ENCODE measurements around the gene ADGRD1. TPM values are rescaled to one million over a fixed set of nuclear protein-coding genes. Genes with fewer than 3 reads are reported as not detected.

ADGRD1 gene
- total RNA-seq, 1 donor from 2014 or later: 8.4 TPM

DNA sequence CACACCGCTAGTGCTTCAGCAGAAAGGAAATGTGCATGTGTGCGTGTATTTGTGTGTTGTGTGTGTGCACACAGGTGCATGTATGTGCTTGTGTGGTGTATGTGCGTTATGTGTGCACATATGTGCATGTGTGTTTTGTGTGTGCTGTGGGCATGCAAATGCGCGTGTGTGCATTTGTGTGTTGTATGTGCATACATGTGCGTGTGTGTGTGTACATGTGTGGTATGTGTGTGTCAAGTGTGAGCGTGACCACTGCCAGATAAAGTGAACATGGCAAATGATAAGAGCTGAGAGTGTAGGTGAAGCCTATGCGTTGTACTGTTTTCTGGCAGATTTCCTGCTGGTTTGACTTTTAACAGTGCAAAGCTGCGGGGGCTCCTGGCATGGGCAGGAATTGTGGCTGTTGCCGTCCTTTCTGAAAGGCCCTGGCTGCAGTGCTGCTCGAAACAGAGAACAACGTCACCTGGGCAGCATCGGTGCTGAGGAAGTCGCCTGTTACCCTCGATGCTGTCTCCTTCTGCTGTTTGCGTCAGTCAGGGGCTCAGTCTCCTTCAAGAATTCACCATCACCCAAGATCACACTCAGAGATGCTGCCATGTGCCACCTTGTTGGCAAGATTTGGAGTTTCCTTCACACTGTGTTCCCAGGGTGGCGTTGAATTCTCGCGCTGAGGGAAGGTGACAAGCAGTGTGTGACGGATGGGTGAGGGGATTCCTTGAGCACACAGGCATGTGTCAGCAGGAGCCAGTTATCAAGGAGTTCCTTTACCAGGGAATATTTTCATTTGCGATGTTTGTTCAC is 56.1 kb downstream of the ADGRD1 start:
- Mint-ChIP-seq H3K27ac (no peak overlapping the region), H3K4me1 (ENCODE audit: low read depth) (no peaks in the 10 kb centered on the region), H3K36me3 (ENCODE audit: low read depth) (no peaks in the 10 kb centered on the region), H3K4me3 (ENCODE audit: low read depth) (no peak overlapping the region), H3K27me3 (ENCODE audit: low read depth) (no peaks in the 10 kb centered on the region), H3K9me3 (no peaks in the 10 kb centered on the region)
- intact Hi-C loops (cut with micrococcal nuclease): no loop called here
- no peak for DNase-seq (ENCODE audit: low spot score)

DNA sequence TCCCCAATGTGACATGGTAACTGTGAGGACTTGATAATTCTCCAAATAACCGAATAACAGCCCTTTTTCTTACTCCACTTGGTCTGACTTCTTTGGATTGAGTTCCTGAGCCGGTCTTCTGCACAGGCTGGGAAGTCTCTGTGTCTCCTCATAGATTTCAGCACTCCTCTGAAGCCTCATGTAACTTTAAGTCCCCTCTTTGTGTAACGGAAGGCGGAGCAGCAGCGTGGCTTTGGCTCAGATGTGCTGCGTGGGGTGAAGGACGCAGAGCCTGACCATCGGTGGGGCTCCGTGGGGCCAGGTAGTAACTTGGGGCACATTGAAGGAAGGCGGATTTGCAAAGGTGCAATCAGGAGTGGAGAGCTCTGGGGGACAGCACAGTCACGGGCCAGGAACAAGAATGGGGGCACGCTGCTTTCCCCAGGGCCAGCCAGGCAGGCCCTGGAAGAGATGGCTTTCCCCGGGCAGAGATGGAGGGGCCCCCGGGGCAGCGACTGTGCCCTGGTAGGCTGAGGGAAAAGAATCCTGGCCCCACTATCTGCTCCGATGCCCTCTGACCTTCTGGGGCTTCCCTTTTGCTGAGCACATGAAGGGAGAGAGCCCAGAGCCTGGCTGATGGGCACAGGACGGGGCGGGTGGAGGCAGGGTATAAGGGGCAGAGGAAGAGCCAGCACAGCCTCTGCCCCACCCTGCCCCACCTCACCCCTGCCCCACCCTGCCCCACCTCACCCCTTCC is 56.9 kb downstream of the ADGRD1 start:
- no peaks in the 10 kb centered on the region for H3K9me3 Mint-ChIP-seq
- H3K27me3 Mint-ChIP-seq (ENCODE audit: low read depth): no peaks in the 10 kb centered on the region
- H3K27ac Mint-ChIP-seq: no peak overlapping the region
- H3K4me3 Mint-ChIP-seq (ENCODE audit: low read depth): no peak overlapping the region
- intact Hi-C loops (cut with micrococcal nuclease): no loop called here
- DNase-seq (ENCODE audit: low spot score): no peak
- no peaks in the 10 kb centered on the region for H3K4me1 Mint-ChIP-seq (ENCODE audit: low read depth)
- H3K36me3 Mint-ChIP-seq (ENCODE audit: low read depth): no peaks in the 10 kb centered on the region

- H3K9me3 Mint-ChIP-seq: no peaks in the 10 kb centered on the region
- intact Hi-C loops (cut with micrococcal nuclease): no loop called here
- DNase-seq (ENCODE audit: low spot score): no peak
- H3K4me3 Mint-ChIP-seq (ENCODE audit: low read depth): no peak overlapping the region
- no peaks in the 10 kb centered on the region for H3K36me3 Mint-ChIP-seq (ENCODE audit: low read depth)
- no peak overlapping the region for H3K27ac Mint-ChIP-seq
- H3K27me3 Mint-ChIP-seq (ENCODE audit: low read depth): no peaks in the 10 kb centered on the region
- H3K4me1 Mint-ChIP-seq (ENCODE audit: low read depth): no peaks in the 10 kb centered on the region
Measured at GRCh38 chr12:131011165-131012079, 57.7 kb downstream of the ADGRD1 start.

DNA sequence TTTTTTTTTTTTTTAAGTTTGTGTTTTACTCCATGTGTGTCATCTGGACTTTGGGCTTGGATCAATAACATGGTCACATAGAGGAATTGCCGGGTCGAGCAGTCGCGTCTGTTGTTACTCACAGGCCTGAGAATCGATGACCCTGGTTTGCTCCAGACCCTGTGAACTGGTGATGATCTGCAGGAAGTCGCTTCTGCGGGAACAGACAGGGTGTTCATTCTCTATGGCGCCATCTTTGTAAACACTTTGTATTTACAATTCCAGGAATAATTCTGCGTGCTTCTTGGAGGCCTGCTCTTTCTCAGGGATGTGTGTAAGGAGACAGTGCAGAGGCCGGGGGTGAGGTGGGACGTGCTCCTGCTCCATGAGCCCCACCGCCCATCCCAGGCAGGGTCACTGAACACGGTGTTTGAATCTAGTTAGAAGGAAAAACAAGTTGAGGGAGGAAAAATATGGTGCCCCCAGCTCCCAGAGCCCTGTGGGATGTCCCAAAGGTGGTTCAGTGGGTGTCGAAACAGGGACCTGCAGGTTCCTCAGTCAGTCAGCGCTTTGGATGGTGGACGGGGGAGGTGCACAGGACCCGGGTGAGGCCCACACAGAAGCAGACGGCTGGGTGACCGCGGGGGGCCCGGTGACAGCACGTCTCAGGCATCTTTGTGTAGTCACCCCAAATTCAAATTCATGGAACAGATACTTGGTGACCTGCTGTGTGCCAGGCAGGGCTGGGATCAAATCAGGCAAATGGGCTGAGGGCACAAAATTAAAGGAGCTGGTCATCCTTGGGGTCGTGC is 58.8 kb downstream of the ADGRD1 start:
- Mint-ChIP-seq H3K4me1 (ENCODE audit: low read depth) (no peaks in the 10 kb centered on the region), H3K27me3 (ENCODE audit: low read depth) (no peaks in the 10 kb centered on the region), H3K9me3 (no peaks in the 10 kb centered on the region), H3K4me3 (ENCODE audit: low read depth) (no peak overlapping the region), H3K36me3 (ENCODE audit: low read depth) (no peaks in the 10 kb centered on the region), H3K27ac (no peak overlapping the region)
- intact Hi-C loops (cut with micrococcal nuclease): no loop called here
- no peak for DNase-seq (ENCODE audit: low spot score)

GRCh38 chr12:131013118-131013517 is 59.4 kb downstream of the ADGRD1 start:
- H3K36me3 Mint-ChIP-seq (ENCODE audit: low read depth): no peaks in the 10 kb centered on the region
- no peaks in the 10 kb centered on the region for H3K4me1 Mint-ChIP-seq (ENCODE audit: low read depth)
- no peak overlapping the region for H3K27ac Mint-ChIP-seq
- H3K4me3 Mint-ChIP-seq (ENCODE audit: low read depth): no peak overlapping the region
- intact Hi-C loops (cut with micrococcal nuclease): no loop called here
- H3K27me3 Mint-ChIP-seq (ENCODE audit: low read depth): no peaks in the 10 kb centered on the region
- no peaks in the 10 kb centered on the region for H3K9me3 Mint-ChIP-seq
- DNase-seq (ENCODE audit: low spot score): no peak

GRCh38 chr12:131014343-131014742 is 60.6 kb downstream of the ADGRD1 start:
- Mint-ChIP-seq H3K9me3 (no peaks in the 10 kb centered on the region), H3K4me1 (ENCODE audit: low read depth) (no peaks in the 10 kb centered on the region), H3K4me3 (ENCODE audit: low read depth) (no peak overlapping the region), H3K27ac (no peak overlapping the region), H3K27me3 (ENCODE audit: low read depth) (no peaks in the 10 kb centered on the region), H3K36me3 (ENCODE audit: low read depth) (no peaks in the 10 kb centered on the region)
- intact Hi-C loops (cut with micrococcal nuclease): no loop called here
- no peak for DNase-seq (ENCODE audit: low spot score)

- intact Hi-C loops (cut with micrococcal nuclease): no loop called here
- Mint-ChIP-seq H3K4me1 (ENCODE audit: low read depth) (no peaks in the 10 kb centered on the region), H3K27me3 (ENCODE audit: low read depth) (no peaks in the 10 kb centered on the region), H3K27ac (no peak overlapping the region), H3K4me3 (ENCODE audit: low read depth) (no peak overlapping the region), H3K9me3 (no peaks in the 10 kb centered on the region), H3K36me3 (ENCODE audit: low read depth) (no peaks in the 10 kb centered on the region)
- no peak for DNase-seq (ENCODE audit: low spot score)
Measured at GRCh38 chr12:131015581-131016337, 62.1 kb downstream of the ADGRD1 start.

DNA sequence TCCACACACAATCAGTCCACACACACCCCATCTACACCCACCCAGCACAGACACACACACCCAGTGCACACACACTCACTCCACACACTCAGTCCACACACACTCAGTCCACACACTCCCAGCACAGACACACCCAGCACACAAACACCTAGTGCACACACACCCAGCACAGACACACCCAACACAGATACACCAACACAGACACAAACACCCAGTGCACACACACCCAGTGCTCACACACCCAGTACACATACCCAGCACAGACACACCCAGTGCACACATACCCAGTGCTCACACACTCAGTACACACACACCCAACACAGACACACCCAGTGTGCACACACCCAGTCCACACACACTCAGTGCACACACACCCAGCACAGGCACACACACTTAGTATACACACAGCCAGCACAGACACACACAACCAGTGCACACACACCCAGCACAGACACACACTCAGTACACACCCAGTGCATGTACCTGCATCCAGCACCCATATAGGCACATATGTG is 63.8 kb downstream of the ADGRD1 start:
- Mint-ChIP-seq H3K4me1 (ENCODE audit: low read depth) (no peaks in the 10 kb centered on the region), H3K27me3 (ENCODE audit: low read depth) (no peaks in the 10 kb centered on the region), H3K36me3 (ENCODE audit: low read depth) (no peaks in the 10 kb centered on the region), H3K4me3 (ENCODE audit: low read depth) (no peak overlapping the region), H3K9me3 (no peaks in the 10 kb centered on the region), H3K27ac (no peak overlapping the region)
- intact Hi-C loops (cut with micrococcal nuclease): no loop called here
- DNase-seq (ENCODE audit: low spot score): no peak

- H3K4me3 Mint-ChIP-seq (ENCODE audit: low read depth): no peak overlapping the region
- H3K4me1 Mint-ChIP-seq (ENCODE audit: low read depth): no peaks in the 10 kb centered on the region
- no peak overlapping the region for H3K27ac Mint-ChIP-seq
- H3K27me3 Mint-ChIP-seq (ENCODE audit: low read depth): no peaks in the 10 kb centered on the region
- no peak for DNase-seq (ENCODE audit: low spot score)
- H3K36me3 Mint-ChIP-seq (ENCODE audit: low read depth): no peaks in the 10 kb centered on the region
- no peaks in the 10 kb centered on the region for H3K9me3 Mint-ChIP-seq
- intact Hi-C loops (cut with micrococcal nuclease): no loop called here
Measured at GRCh38 chr12:131018019-131018620, 64.4 kb downstream of the ADGRD1 start.

- no peaks in the 10 kb centered on the region for H3K9me3 Mint-ChIP-seq
- no peaks in the 10 kb centered on the region for H3K27me3 Mint-ChIP-seq (ENCODE audit: low read depth)
- no peaks in the 10 kb centered on the region for H3K4me1 Mint-ChIP-seq (ENCODE audit: low read depth)
- H3K36me3 Mint-ChIP-seq (ENCODE audit: low read depth): no peaks in the 10 kb centered on the region
- intact Hi-C loops (cut with micrococcal nuclease): no loop called here
- H3K27ac Mint-ChIP-seq: no peak overlapping the region
- no peak overlapping the region for H3K4me3 Mint-ChIP-seq (ENCODE audit: low read depth)
- DNase-seq (ENCODE audit: low spot score): no peak
Measured at GRCh38 chr12:131018808-131019397, 65.2 kb downstream of the ADGRD1 start.
